Right lobe of liver (tissue), 4 donors: ENCODE data around the gene VPS13A.

Experiments
- CTCF ChIP-seq, 4 donors: fragments of 200-600 bp in 3 of 4; fragments of 450-650 bp in 1 of 4; IDR thresholded peaks; one replicate each; pipeline versions ENCODE4 v1.5.1 to v1.8.0; 2016 to 2022; ENCODE audit warnings: antibody characterized with exemption in 4 of 4, mild to moderate bottlenecking in 2 of 4
- POLR2A ChIP-seq: fragments of 450-650 bp; IDR thresholded peaks from one replicate; pipeline ENCODE4 v1.6.1; 2017; ENCODE audit warnings: antibody characterized with exemption, mild to moderate bottlenecking
- donor health status: DM: no; HTN: no; CAD: no.
- donor health status: DM: no; HTN: no; CAD: no.
- donor health status: DM: no; HTN: yes; CAD: no.

- TF ChIP-seq CTCF (IDR thresholded peaks at IDR 0.05) (no peak), POLR2A (no peak)
Observed at GRCh38 chr9:77251050-77251449, 73.7 kb downstream of the VPS13A start.
